Parathyroid adenoma (tissue), 2 donors: ENCODE measurements around the gene BTN1A1.

Source experiments
- H2AFZ ChIP-seq: fragments of 300-600 bp; sonication (generic); one replicate; pipeline ENCODE4 v1.7.0; 2017; ENCODE audit warnings: antibody characterized with exemption, mild to moderate bottlenecking
- H3K27ac ChIP-seq: fragments of 300-600 bp; sonication (generic); one replicate; pipeline ENCODE4 v1.7.0; 2017
- H3K27me3 ChIP-seq: fragments of 300-600 bp; sonication (generic); one replicate; pipeline ENCODE4 v1.7.0; 2017; ENCODE audit warnings: low read length; ENCODE audit not compliant: control insufficient read depth, insufficient read depth
- H3K36me3 ChIP-seq: fragments of 300-600 bp; sonication (generic); one replicate; pipeline ENCODE4 v1.7.0; 2017; ENCODE audit warnings: low read length; ENCODE audit not compliant: control insufficient read depth, insufficient read depth
- H3K4me1 ChIP-seq: fragments of 300-600 bp; sonication (generic); one replicate; pipeline ENCODE4 v1.7.0; 2017; ENCODE audit warnings: control low read depth
- H3K4me2 ChIP-seq: fragments of 300-600 bp; sonication (generic); one replicate; pipeline ENCODE4 v1.7.0; 2017; ENCODE audit warnings: low read length
- H3K4me3 ChIP-seq: fragments of 300-600 bp; sonication (generic); one replicate; pipeline ENCODE4 v1.7.0; 2017; ENCODE audit warnings: low read depth, low read length
- H3K79me2 ChIP-seq: fragments of 300-600 bp; sonication (generic); one replicate; pipeline ENCODE4 v1.7.0; 2017; ENCODE audit warnings: control low read depth
- H3K9ac ChIP-seq: fragments of 300-600 bp; sonication (generic); one replicate; pipeline ENCODE4 v1.7.0; 2017; ENCODE audit warnings: mild to moderate bottlenecking
- H3K9me3 ChIP-seq: fragments of 300-600 bp; sonication (generic); one replicate; pipeline ENCODE4 v1.7.0; 2017; ENCODE audit warnings: low read length; ENCODE audit not compliant: control insufficient read depth
- CTCF ChIP-seq: fragments of 300-600 bp; sonication (generic); IDR thresholded peaks from one replicate; pipeline ENCODE4 v1.7.0; 2017; ENCODE audit warnings: antibody characterized with exemption, mild to moderate bottlenecking
- donor health status: primary hyperparathyroidism.

BTN1A1 gene

GRCh38 chr6:26537160-26537845, 37.2 kb downstream of the BTN1A1 start:
- Histone ChIP-seq H3K79me2 (no peaks in the 10 kb centered on the region), H3K36me3 (no peaks in the 10 kb centered on the region), H2AFZ (peak overlapping the region; percentile 87), H3K27ac (peak overlapping the region; percentile 95), H3K4me3 (peak overlapping the region; percentile 97), H3K4me2 (peak overlapping the region; percentile 73), H3K9me3 (no peaks in the 10 kb centered on the region), H3K27me3 (no peaks in the 10 kb centered on the region), H3K9ac (no peak overlapping the region), H3K4me1 (peaks cover 6% of the 10 kb centered on the region)
- no peak for TF ChIP-seq CTCF

- Histone ChIP-seq H3K4me1 (peaks cover 6% of the 10 kb centered on the region), H2AFZ (peak within 1 kb of the TSS; percentile 87), H3K9me3 (no peaks in the 10 kb centered on the region), H3K79me2 (no peaks in the 10 kb centered on the region), H3K36me3 (no peaks in the 10 kb centered on the region), H3K4me2 (peak within 1 kb of the TSS; percentile 73), H3K27ac (peak within 1 kb of the TSS; percentile 95), H3K27me3 (no peaks in the 10 kb centered on the region), H3K4me3 (peak within 1 kb of the TSS; percentile 97), H3K9ac (peak within 1 kb of the TSS; percentile 88)
- no peak for TF ChIP-seq CTCF
Measured at GRCh38 chr6:26537846-26538571, 37.9 kb downstream of the BTN1A1 start, which contains the start of gene HMGN4. HMGN4 (plus strand) TSS chr6:26538366; CDS start chr6:26545207, 6,841 bp downstream.

GRCh38 chr6:26538572-26538902, 38.4 kb downstream of the BTN1A1 start:
- Histone ChIP-seq H3K4me2 (peak overlapping the region; percentile 73), H2AFZ (peak overlapping the region; percentile 87), H3K4me3 (peak overlapping the region; percentile 97)

GRCh38 chr6:26539071-26539615, 39.0 kb downstream of the BTN1A1 start:
- Histone ChIP-seq H3K4me3 (peak overlapping the region; percentile 97), H2AFZ (peak overlapping the region; percentile 87), H3K9me3 (no peaks in the 10 kb centered on the region), H3K4me2 (peak overlapping the region; percentile 73), H3K36me3 (no peaks in the 10 kb centered on the region), H3K9ac (no peak overlapping the region), H3K27me3 (no peaks in the 10 kb centered on the region), H3K79me2 (no peaks in the 10 kb centered on the region), H3K4me1 (peaks cover 6% of the 10 kb centered on the region), H3K27ac (peak overlapping the region; percentile 95)
- no peak for TF ChIP-seq CTCF

More at GRCh38 chr6:26538572-26538902, 38.4 kb downstream of the BTN1A1 start:
- Histone ChIP-seq H3K27ac (peak overlapping the region; percentile 95), H3K79me2 (no peaks in the 10 kb centered on the region), H3K9ac (peak overlapping the region; percentile 88), H3K36me3 (no peaks in the 10 kb centered on the region), H3K27me3 (no peaks in the 10 kb centered on the region), H3K9me3 (no peaks in the 10 kb centered on the region), H3K4me1 (peaks cover 6% of the 10 kb centered on the region)
- no peak for TF ChIP-seq CTCF
